ENCODE results near the gene TTC33.

Gene TTC33

DNA sequence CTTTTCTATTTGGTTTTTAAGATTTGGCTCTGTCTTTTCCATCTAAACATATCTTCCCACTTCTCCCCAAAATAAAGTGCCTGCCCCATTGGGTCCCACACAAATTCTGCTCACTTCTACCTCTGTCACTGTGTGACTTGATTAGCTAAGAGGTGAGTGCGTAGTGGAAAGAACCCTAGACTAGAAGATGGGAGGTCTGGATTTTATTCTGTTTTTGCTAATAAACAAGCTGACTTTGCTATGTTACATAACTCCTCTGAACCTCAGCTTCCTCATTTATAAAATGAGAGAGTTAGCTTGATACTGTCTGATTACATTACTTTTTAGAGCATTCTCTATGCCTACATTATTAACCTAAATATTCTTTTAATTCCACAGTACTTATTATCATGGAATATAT, 127.4 kb downstream of the TTC33 start:
- in situ Hi-C loops (cut with HindIII; ENCODE audit: low sequenced_read_pairs), result no loop called here
- TF ChIP-seq, protein P1, sequence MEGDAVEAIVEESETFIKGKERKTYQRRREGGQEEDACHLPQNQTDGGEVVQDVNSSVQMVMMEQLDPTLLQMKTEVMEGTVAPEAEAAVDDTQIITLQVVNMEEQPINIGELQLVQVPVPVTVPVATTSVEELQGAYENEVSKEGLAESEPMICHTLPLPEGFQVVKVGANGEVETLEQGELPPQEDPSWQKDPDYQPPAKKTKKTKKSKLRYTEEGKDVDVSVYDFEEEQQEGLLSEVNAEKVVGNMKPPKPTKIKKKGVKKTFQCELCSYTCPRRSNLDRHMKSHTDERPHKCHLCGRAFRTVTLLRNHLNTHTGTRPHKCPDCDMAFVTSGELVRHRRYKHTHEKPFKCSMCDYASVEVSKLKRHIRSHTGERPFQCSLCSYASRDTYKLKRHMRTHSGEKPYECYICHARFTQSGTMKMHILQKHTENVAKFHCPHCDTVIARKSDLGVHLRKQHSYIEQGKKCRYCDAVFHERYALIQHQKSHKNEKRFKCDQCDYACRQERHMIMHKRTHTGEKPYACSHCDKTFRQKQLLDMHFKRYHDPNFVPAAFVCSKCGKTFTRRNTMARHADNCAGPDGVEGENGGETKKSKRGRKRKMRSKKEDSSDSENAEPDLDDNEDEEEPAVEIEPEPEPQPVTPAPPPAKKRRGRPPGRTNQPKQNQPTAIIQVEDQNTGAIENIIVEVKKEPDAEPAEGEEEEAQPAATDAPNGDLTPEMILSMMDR (IDR thresholded peaks at IDR 0.05; ENCODE audit: low read depth, low read length, missing control alignments), result no peak
- DNase-seq (ENCODE audit: low read depth), result no peak
- H3K4me3 ChIP-seq (ENCODE audit: low read depth, low read length), result no peak overlapping the region

DNA sequence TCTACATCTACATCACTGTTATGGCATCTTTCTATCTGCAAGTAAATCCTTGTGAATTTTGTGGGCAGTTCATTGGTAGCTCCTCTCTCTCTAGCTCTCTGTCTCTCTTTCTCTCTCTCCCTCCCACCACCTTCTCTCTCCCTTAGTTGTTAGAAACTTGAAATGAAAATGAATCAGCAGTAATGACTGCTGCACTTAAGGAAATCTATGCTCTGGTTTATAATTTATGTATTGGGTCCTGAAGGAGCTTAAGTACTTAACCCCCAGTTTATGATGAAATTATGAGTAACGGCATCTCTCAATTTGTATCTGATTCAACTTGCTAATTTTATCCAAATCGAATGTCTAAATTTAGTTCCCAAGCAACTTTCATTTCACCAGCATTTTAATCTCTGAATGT, 128.1 kb downstream of the TTC33 start:
- DNase-seq (ENCODE audit: low read depth), result no peak
- in situ Hi-C loops (cut with HindIII; ENCODE audit: low sequenced_read_pairs), result no loop called here
- TF ChIP-seq, protein P1 (IDR thresholded peaks at IDR 0.05; ENCODE audit: low read depth, low read length, missing control alignments), result no peak
- H3K4me3 ChIP-seq (ENCODE audit: low read depth, low read length), result no peak overlapping the region

DNA sequence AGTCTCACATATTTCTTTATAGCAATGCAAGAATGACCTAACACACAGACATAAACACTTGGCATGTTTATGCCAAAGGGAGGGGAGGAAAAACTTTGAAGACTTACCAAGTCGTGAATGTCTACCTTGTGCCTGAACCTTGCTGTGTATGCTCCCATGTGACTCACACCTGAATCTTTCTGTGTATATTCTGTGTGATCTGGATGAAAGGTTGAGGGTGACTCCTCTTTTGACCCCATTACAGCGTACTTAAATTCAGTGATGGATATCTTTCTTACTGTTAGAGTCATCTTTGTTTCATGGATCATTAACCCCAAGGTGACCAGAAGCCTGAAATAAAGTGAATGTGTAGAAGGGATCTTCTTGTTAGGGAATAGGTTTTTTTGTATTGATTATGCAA, 129.0 kb downstream of the TTC33 start:
- H3K4me3 ChIP-seq (ENCODE audit: low read depth, low read length), result no peak overlapping the region
- in situ Hi-C loops (cut with HindIII; ENCODE audit: low sequenced_read_pairs), result no loop called here
- no peak for DNase-seq (ENCODE audit: low read depth)
- TF ChIP-seq, protein P1 (IDR thresholded peaks at IDR 0.05; ENCODE audit: low read depth, low read length, missing control alignments), result no peak

DNA sequence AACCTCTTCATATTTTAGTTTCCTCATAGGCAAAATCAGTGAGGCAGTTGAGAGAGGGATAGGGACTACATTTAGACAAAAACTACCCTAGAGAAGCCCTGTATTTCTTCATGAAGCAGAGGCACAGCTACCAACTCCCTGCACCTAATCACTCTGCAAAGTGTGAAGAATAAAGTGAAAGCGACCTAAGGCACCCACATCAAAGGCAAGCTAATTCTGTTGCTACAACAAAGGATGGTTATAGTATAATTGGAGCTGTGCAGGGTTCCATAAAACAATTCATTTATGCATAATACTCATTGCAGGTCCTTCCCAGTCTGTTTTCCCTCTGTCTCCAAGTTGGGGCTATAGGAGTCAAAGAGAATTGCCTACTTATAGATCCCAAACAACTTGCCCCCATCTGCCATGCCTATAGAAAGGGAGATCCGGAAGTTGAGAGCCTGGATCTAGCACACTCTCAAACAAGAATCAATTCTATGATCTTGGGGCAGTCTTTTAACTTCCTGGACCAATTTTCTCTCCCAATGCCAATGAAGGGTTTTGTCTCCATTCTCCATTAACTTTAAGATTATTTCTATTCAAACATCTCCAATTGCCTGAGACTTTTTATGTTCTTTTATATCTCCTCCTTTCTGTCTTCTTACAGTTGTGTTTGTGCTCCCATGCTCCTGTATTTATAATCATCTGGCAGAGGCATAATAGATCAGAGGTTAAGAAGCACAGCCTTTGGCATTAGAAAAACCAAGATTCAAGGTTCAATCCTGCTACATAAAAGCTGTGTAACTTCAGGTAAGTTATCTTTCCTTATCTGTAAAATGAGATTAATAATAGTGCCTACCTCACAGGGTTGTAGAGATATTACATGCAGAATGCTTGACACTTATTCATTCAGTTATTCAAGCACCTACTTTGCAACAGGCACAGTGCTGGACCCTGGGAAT, 132.0 kb downstream of the TTC33 start:
- H3K4me3 ChIP-seq (ENCODE audit: low read depth, low read length), result no peak overlapping the region
- no peak for DNase-seq (ENCODE audit: low read depth)

DNA sequence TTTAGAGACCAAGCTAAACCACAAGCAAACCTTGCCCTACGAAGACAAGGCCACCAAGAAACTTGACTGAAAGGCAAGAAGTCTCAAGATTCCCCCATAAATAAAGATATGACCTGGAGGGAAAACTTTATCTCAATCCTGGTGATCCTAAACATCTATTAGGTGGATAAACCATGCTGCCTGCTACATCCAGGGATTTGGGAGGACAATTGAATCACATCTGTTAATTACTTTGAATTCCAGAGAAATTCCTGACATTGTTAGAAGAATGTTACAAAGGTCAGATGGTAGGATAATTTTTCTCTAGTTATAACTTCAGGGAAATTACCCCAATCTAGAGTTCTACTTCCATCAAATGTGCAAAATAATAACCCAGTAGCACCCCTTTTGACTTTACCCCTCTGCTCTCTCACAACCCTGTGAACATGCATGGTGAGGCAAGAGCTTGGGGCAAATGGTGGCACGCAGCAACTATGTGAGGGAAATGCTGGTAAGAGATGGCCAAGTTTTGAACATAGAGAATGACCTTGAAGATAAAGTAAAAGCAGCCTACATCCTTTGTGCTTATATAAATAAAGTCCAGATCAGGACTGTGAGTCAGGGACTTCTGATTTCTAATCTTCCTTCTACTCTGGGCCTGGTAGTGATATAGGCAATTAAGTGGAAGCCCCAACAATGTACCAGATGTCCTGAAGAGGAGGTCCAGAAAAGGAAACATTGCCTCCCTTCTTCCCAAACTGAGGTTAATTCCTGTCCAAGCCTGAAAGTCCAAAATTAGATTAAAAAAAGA, 133.1 kb downstream of the TTC33 start:
- in situ Hi-C loops (cut with HindIII; ENCODE audit: low sequenced_read_pairs), result no loop called here
- no peak for DNase-seq (ENCODE audit: low read depth)
- TF ChIP-seq, protein P1 (IDR thresholded peaks at IDR 0.05; ENCODE audit: low read depth, low read length, missing control alignments), result no peak
- H3K4me3 ChIP-seq (ENCODE audit: low read depth, low read length), result no peak overlapping the region

More for the DNA sequence above, 132.0 kb downstream of the TTC33 start:
- TF ChIP-seq, protein P1 (IDR thresholded peaks at IDR 0.05; ENCODE audit: low read depth, low read length, missing control alignments), result no peak
- in situ Hi-C loops (cut with HindIII; ENCODE audit: low sequenced_read_pairs), result no loop called here

DNA sequence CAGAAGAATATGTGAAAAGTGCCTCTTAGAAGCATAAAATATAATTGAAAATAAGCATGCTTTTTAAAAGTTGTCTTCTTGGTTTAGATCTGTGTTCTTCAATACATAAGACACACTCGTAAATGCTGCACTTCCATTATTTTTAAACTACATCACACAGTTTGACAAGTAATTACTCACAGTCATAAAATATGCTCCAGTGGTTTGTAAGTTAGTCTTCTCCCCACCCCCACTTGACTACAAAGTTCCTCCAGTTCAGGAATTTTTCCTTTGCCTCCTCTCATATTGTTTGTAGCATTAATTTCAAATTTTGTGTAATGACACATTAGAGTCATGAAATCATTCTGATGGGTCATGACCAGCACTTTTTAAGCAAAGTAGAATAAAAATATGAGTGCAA, 136.3 kb downstream of the TTC33 start:
- in situ Hi-C loops (cut with HindIII; ENCODE audit: low sequenced_read_pairs), result no loop called here
- H3K4me3 ChIP-seq (ENCODE audit: low read depth, low read length), result no peak overlapping the region
- TF ChIP-seq, protein P1 (IDR thresholded peaks at IDR 0.05; ENCODE audit: low read depth, low read length, missing control alignments), result no peak
- DNase-seq (ENCODE audit: low read depth), result no peak
